GM12878 (cell line): ENCODE results near the gene SLC13A3. TPM values are rescaled to one million over a fixed set of nuclear protein-coding genes. Genes with fewer than 3 reads are reported as not detected.

ENCODE experiments used
- ATAC-seq: fragments of 200-7000 bp; cut with Tn5 transposase; 3 replicates; pipeline ENCODE4 v1.9.1; 2020; ENCODE audit warnings: mild to moderate bottlenecking, moderate library complexity
- BruUV-seq: library from RNA; stranded (reverse); fragments of 400-500 nt; replicated peaks from 2 replicates; lab custom pipeline; 2021; lab: Mats Ljungman, UMichigan
- CTCF ChIA-PET: fragments of 300-600 bp; sonication (Branson Sonifier 250); formaldehyde crosslinking; extraction: SDS; loops from one replicate; lab custom pipeline; 2021; ENCODE audit warnings: inconsistent platforms; lab: Yijun Ruan, JAX
- POLR2A ChIA-PET: fragments of 350-600 bp; formaldehyde crosslinking; extraction: SDS; loops from one replicate; lab custom pipeline; 2021; ENCODE audit warnings: inconsistent platforms; lab: Charles Lee
- RAD21 ChIA-PET: fragments of 300-600 bp; sonication (Branson Sonifier 250); formaldehyde crosslinking; loops from one replicate; lab custom pipeline; 2023; ENCODE audit warnings: antibody characterized with exemption; ENCODE audit not compliant: unreplicated experiment; lab: Charles Lee
- SMC1A ChIA-PET: fragments of 300-600 bp; sonication (Branson Sonifier 250); formaldehyde crosslinking; loops from one replicate; lab custom pipeline; 2023; ENCODE audit not compliant: unreplicated experiment, uncharacterized antibody; lab: Charles Lee
- DNase-seq: peaks from one replicate; pipeline ENCODE4 v3.0.0-alpha.2; 2011; ENCODE audit warnings: low read depth, low spot score
- FAIRE-seq: peaks from 3 replicates; lab custom pipeline; 2011; peaks lifted over from hg19 to GRCh38; lab: Jason Lieb, UNC
- H2AFZ ChIP-seq: 2 replicates; pipeline ENCODE4 v1.6.0; 2011; ENCODE audit warnings: low read depth, low read length, control low read depth; ENCODE audit not compliant: control insufficient read depth
- H3K27ac ChIP-seq: 2 replicates; pipeline ENCODE4 v1.5.1; 2011; ENCODE audit warnings: control low read depth; ENCODE audit not compliant: control insufficient read depth, insufficient read depth
- H3K27me3 ChIP-seq, 2 experiments: replicated peaks in 1 of 2; 2 replicates each; pipeline versions ENCODE4 v1.6.0 to v1.6.1; 2011; ENCODE audit warnings: low read length in 1 of 2; ENCODE audit not compliant: control insufficient read depth in 2 of 2, insufficient read depth in 2 of 2
- H3K36me3 ChIP-seq, 2 experiments: 2 replicates each; pipeline ENCODE4 v1.5.1; 2011; ENCODE audit warnings: low read length in 1 of 2; ENCODE audit not compliant: control insufficient read depth in 2 of 2, insufficient read depth in 2 of 2
- H3K4me1 ChIP-seq: 2 replicates; pipeline ENCODE4 v1.6.1; 2011; ENCODE audit warnings: mild to moderate bottlenecking, low read length, moderate library complexity, mixed read lengths; ENCODE audit not compliant: control insufficient read depth, insufficient read depth
- H3K4me2 ChIP-seq: 2 replicates; pipeline ENCODE4 v1.6.0; 2011; ENCODE audit warnings: control low read depth; ENCODE audit not compliant: control insufficient read depth, insufficient read depth
- H3K4me3 ChIP-seq: fragments of 200-600 bp; sonication (generic); 2 replicates; pipeline ENCODE4 v1.5.1; 2016
- H3K79me2 ChIP-seq: 2 replicates; pipeline ENCODE4 v1.6.0; 2011; ENCODE audit warnings: low read length; ENCODE audit not compliant: control insufficient read depth, insufficient read depth
- H3K9ac ChIP-seq: 2 replicates; pipeline ENCODE4 v1.8.0; 2011; ENCODE audit warnings: low read length, control low read depth, mixed read lengths; ENCODE audit not compliant: control insufficient read depth, insufficient read depth
- H3K9me3 ChIP-seq: replicated peaks from 3 replicates; pipeline ENCODE4 v1.5.1; 2011; ENCODE audit warnings: mild to moderate bottlenecking, low read length; ENCODE audit not compliant: control insufficient read depth, insufficient read depth
- H4K20me1 ChIP-seq: 2 replicates; pipeline ENCODE4 v1.6.0; 2011; ENCODE audit not compliant: control insufficient read depth, insufficient read depth
- BHLHE40 ChIP-seq, 2 experiments: fragments of 450-650 bp in 1 of 2; IDR thresholded peaks; 2 replicates each; pipeline ENCODE4 v1.6.1; 2011 to 2017; ENCODE audit warnings: low read depth in 2 of 2, borderline replicate concordance in 1 of 2, improper control_type of control experiment in 1 of 2, low read length in 1 of 2, mild to moderate bottlenecking in 1 of 2
- CBX5 ChIP-seq: sonication (generic); IDR thresholded peaks from 2 replicates; pipeline ENCODE4 v1.6.1; 2016; ENCODE audit warnings: low read depth, moderate library complexity, mild to moderate bottlenecking, inconsistent platforms
- EZH2 ChIP-seq: IDR thresholded peaks from 2 replicates; pipeline ENCODE4 v1.6.1; 2012; ENCODE audit warnings: low read depth, mild to moderate bottlenecking, control low read depth, inconsistent platforms, low read length, borderline replicate concordance; ENCODE audit not compliant: control insufficient read depth
- IRF4 ChIP-seq: IDR thresholded peaks from 2 replicates; pipeline ENCODE4 v1.6.1; 2011; ENCODE audit warnings: low read depth, low read length
- MEF2B ChIP-seq: fragments of 450-650 bp; IDR thresholded peaks from 2 replicates; pipeline ENCODE4 v1.6.1; 2018; ENCODE audit warnings: mild to moderate bottlenecking, moderate library complexity; ENCODE audit not compliant: partially characterized antibody, poor library complexity, severe bottlenecking
- MTA3 ChIP-seq: IDR thresholded peaks from 2 replicates; pipeline ENCODE4 v1.6.1; 2012; ENCODE audit warnings: low read length, inconsistent platforms, borderline replicate concordance
- MXI1 ChIP-seq: fragments of 150-350 bp; IDR thresholded peaks from 2 replicates; pipeline ENCODE4 v1.6.1; 2011; ENCODE audit warnings: low read depth, mild to moderate bottlenecking, inconsistent platforms, low read length, improper control_type of control experiment
- MYC ChIP-seq: IDR thresholded peaks from 2 replicates; pipeline ENCODE4 v1.6.1; 2011; ENCODE audit warnings: mild to moderate bottlenecking, low read length, moderate library complexity, inconsistent platforms; ENCODE audit not compliant: insufficient read depth, insufficient replicate concordance, insufficient read length, severe bottlenecking
- NFXL1 ChIP-seq: fragments of 450-650 bp; IDR thresholded peaks from 2 replicates; pipeline ENCODE4 v1.6.1; 2017; ENCODE audit warnings: antibody characterized with exemption, mild to moderate bottlenecking, borderline replicate concordance
- NRF1 ChIP-seq: conservative IDR thresholded peaks from 2 replicates; pipeline ENCODE4 v1.6.1; 2011; ENCODE audit warnings: mild to moderate bottlenecking, low read depth, low read length, improper control_type of control experiment
- RAD51 ChIP-seq: fragments of 450-650 bp; IDR thresholded peaks from 2 replicates; pipeline ENCODE4 v1.6.1; 2016; ENCODE audit warnings: moderate library complexity, mild to moderate bottlenecking, inconsistent platforms
- SMARCA5 ChIP-seq: fragments of 450-650 bp; IDR thresholded peaks from 2 replicates; pipeline ENCODE4 v1.6.1; 2017; ENCODE audit warnings: mild to moderate bottlenecking
- STAT3 ChIP-seq: IDR thresholded peaks from 2 replicates; pipeline ENCODE4 v1.6.1; 2011; ENCODE audit warnings: low read depth, low read length, improper control_type of control experiment
- ZNF207 ChIP-seq: fragments of 450-650 bp; IDR thresholded peaks from 2 replicates; pipeline ENCODE4 v1.6.1; 2014; ENCODE audit warnings: antibody characterized with exemption, mild to moderate bottlenecking, borderline replicate concordance
- ZNF622 ChIP-seq: fragments of 450-650 bp; IDR thresholded peaks from 2 replicates; pipeline ENCODE4 v1.6.1; 2017; ENCODE audit warnings: mild to moderate bottlenecking, inconsistent platforms
- whole genome bisulfite sequencing: methylation state at CpG from one replicate; pipeline ENCODE4 v1.1.6; 2016; ENCODE audit warnings: low lambda C conversion rate; ENCODE audit not compliant: insufficient replicate concordance, insufficient coverage; ENCODE audit errors: missing lambda C conversion rate; 5-methylcytosine and 5-hydroxymethylcytosine counted together
- in situ Hi-C: fragments of 300-500 bp; cut with MboI; formaldehyde crosslinking; loops from 9 replicates; pipeline ENCODE4 v1.14.3; 2018; ENCODE audit warnings: mixed read lengths
- intact Hi-C: fragments of 100-400 bp; cut with micrococcal nuclease; formaldehyde crosslinking; loops from one replicate; pipeline ENCODE4 v1.14.2; 2022; ENCODE audit not compliant: unreplicated experiment
- polyA plus RNA-seq, 11 experiments: library from polyadenylated mRNA; depleted of rRNA in 4 of 11; unstranded in 6 of 11; stranded (reverse) in 5 of 11; fragments of >200 nt; fragmentation: Nextera tagmentation in 4 of 11; fragmentation: Illumina TruSeq in 1 of 11; extraction: Ambion mirVana in 4 of 11; extraction: Trizol in 1 of 11; gene quantifications; 1 replicate in 1 of 11; 2 replicates in 10 of 11; pipeline versions ENCODE4 v1.2.1 to v1.2.3, GENCODE V29; 2011 to 2016; ENCODE audit warnings: inconsistent platforms in 2 of 11, missing spikeins in 2 of 11, low read depth in 1 of 11
- total RNA-seq, 4 experiments: library from RNA; depleted of rRNA in 3 of 4; stranded (reverse); fragments of >200 nt in 3 of 4; fragmentation: Illumina TruSeq in 1 of 4; extraction: Trizol in 1 of 4; gene quantifications; 2 replicates each; pipeline versions ENCODE4 v1.2.1 to v1.2.3, GENCODE V29; 2013 to 2021
- TF ChIP-seq, protein P1 (sequence below): IDR thresholded peaks from 2 replicates; pipeline ENCODE4 v1.6.1; 2011; ENCODE audit warnings: low read depth, mild to moderate bottlenecking, low read length, moderate library complexity, borderline replicate concordance; ENCODE audit errors: extremely low read depth
- TF ChIP-seq, protein P2 (sequence below): fragments of 450-650 bp; IDR thresholded peaks from 2 replicates; pipeline ENCODE4 v1.6.1; 2017; ENCODE audit warnings: mild to moderate bottlenecking, moderate library complexity
- TF ChIP-seq, protein P3 (sequence below): IDR thresholded peaks from 2 replicates; pipeline ENCODE4 v1.6.1; 2012; ENCODE audit warnings: mild to moderate bottlenecking, low read depth, low read length

SLC13A3 gene
- total and polyA plus RNA-seq, 10 of the 15 experiments (the other 5 are each of a cell fraction or from before 2014, with no cell fraction given) = 0.03 to 0.76 (median 0.07) TPM; not detected in 4

DNA sequence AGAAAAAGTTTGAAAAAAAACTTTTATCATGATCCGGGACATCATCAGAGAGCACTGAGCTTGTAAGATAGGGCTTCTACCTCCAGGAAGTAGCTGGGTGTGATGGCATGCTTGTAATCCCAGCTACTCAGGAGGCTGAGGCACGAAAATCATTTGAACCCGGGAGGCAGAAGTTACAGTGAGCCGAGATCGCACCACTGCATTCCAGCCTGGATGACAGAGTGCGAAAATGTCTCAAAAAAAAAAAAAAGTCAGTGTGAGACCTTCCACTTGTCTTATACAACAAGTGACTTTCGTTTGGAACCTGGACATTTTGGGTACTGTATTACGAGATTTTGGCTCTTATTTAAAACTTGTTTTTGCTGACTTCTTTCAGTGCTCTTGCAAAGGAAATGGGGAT, 5.9 kb upstream of the SLC13A3 start:
- H3K9me3 ChIP-seq = no peaks in the 10 kb centered on the region
- FAIRE-seq (no peak), DNase-seq (no peak), ATAC-seq (no peak)
- no peak overlapping the region for H3K27ac ChIP-seq
- no TSS peak for BruUV-seq
- no peaks in the 10 kb centered on the region for H4K20me1 ChIP-seq
- no peaks in the 10 kb centered on the region; a peak in 1 of 4 replicates for H3K27me3 ChIP-seq
- no peak overlapping the region for H3K4me2 ChIP-seq
- no peak for TF ChIP-seq SMARCA5
- no peak for TF ChIP-seq BHLHE40 (IDR thresholded peaks at IDR 0.05; ENCODE audit: borderline replicate concordance in 1 of 2, low read depth in 2 of 2, low read length in 1 of 2)
- no peak for TF ChIP-seq MEF2B
- no peak for TF ChIP-seq ZNF207
- TF ChIP-seq ZNF622 = no peak
- no peak for TF ChIP-seq STAT3
- TF ChIP-seq IRF4 = no peak
- TF ChIP-seq, protein P1, sequence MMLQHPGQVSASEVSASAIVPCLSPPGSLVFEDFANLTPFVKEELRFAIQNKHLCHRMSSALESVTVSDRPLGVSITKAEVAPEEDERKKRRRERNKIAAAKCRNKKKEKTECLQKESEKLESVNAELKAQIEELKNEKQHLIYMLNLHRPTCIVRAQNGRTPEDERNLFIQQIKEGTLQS = no peak
- TF ChIP-seq MTA3 = no peak
- TF ChIP-seq MYC = no peak
- no peak for TF ChIP-seq CBX5
- no peak for TF ChIP-seq EZH2
- TF ChIP-seq, protein P2, sequence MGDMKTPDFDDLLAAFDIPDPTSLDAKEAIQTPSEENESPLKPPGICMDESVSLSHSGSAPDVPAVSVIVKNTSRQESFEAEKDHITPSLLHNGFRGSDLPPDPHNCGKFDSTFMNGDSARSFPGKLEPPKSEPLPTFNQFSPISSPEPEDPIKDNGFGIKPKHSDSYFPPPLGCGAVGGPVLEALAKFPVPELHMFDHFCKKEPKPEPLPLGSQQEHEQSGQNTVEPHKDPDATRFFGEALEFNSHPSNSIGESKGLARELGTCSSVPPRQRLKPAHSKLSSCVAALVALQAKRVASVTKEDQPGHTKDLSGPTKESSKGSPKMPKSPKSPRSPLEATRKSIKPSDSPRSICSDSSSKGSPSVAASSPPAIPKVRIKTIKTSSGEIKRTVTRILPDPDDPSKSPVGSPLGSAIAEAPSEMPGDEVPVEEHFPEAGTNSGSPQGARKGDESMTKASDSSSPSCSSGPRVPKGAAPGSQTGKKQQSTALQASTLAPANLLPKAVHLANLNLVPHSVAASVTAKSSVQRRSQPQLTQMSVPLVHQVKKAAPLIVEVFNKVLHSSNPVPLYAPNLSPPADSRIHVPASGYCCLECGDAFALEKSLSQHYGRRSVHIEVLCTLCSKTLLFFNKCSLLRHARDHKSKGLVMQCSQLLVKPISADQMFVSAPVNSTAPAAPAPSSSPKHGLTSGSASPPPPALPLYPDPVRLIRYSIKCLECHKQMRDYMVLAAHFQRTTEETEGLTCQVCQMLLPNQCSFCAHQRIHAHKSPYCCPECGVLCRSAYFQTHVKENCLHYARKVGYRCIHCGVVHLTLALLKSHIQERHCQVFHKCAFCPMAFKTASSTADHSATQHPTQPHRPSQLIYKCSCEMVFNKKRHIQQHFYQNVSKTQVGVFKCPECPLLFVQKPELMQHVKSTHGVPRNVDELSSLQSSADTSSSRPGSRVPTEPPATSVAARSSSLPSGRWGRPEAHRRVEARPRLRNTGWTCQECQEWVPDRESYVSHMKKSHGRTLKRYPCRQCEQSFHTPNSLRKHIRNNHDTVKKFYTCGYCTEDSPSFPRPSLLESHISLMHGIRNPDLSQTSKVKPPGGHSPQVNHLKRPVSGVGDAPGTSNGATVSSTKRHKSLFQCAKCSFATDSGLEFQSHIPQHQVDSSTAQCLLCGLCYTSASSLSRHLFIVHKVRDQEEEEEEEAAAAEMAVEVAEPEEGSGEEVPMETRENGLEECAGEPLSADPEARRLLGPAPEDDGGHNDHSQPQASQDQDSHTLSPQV = no peak
- TF ChIP-seq, protein P3, sequence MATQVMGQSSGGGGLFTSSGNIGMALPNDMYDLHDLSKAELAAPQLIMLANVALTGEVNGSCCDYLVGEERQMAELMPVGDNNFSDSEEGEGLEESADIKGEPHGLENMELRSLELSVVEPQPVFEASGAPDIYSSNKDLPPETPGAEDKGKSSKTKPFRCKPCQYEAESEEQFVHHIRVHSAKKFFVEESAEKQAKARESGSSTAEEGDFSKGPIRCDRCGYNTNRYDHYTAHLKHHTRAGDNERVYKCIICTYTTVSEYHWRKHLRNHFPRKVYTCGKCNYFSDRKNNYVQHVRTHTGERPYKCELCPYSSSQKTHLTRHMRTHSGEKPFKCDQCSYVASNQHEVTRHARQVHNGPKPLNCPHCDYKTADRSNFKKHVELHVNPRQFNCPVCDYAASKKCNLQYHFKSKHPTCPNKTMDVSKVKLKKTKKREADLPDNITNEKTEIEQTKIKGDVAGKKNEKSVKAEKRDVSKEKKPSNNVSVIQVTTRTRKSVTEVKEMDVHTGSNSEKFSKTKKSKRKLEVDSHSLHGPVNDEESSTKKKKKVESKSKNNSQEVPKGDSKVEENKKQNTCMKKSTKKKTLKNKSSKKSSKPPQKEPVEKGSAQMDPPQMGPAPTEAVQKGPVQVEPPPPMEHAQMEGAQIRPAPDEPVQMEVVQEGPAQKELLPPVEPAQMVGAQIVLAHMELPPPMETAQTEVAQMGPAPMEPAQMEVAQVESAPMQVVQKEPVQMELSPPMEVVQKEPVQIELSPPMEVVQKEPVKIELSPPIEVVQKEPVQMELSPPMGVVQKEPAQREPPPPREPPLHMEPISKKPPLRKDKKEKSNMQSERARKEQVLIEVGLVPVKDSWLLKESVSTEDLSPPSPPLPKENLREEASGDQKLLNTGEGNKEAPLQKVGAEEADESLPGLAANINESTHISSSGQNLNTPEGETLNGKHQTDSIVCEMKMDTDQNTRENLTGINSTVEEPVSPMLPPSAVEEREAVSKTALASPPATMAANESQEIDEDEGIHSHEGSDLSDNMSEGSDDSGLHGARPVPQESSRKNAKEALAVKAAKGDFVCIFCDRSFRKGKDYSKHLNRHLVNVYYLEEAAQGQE = no peak
- no peak for TF ChIP-seq NRF1
- TF ChIP-seq RAD51 = no peak
- no peak for TF ChIP-seq MXI1
- no peak for TF ChIP-seq NFXL1
- in situ Hi-C loops = no loop called here
- no peak overlapping the region for H3K4me3 ChIP-seq
- CTCF ChIA-PET = no interaction called here
- H3K79me2 ChIP-seq = no peaks in the 10 kb centered on the region
- H3K36me3 ChIP-seq = no peaks in the 10 kb centered on the region
- SMC1A ChIA-PET = no interaction called here
- RAD21 ChIA-PET = no interaction called here
- no peaks in the 10 kb centered on the region for H3K4me1 ChIP-seq
- POLR2A ChIA-PET = no interaction called here
- H3K9ac ChIP-seq = no peak overlapping the region
- intact Hi-C loops = no loop called here
- WGBS = 42% methylated on average over 8 of the region's 8 CpGs
- H2AFZ ChIP-seq = no peak overlapping the region
